ENCODE data around the gene PCDHGB6. TPM values are rescaled to one million over a fixed set of nuclear protein-coding genes. Genes with fewer than 3 reads are reported as not detected.
A peak's percentile ranks its signal among the peaks of the same experiment; 100 is the strongest.
"Not testable (repeated sequence)": the region's sequence is repeated elsewhere in the genome, so short reads cannot be mapped to it uniquely, and the experiment has no call there.

The PCDHGB6 gene
- total RNA-seq, 1 experiment from 2014 or later, result 6.0 TPM

- TF ChIP-seq, protein P1, sequence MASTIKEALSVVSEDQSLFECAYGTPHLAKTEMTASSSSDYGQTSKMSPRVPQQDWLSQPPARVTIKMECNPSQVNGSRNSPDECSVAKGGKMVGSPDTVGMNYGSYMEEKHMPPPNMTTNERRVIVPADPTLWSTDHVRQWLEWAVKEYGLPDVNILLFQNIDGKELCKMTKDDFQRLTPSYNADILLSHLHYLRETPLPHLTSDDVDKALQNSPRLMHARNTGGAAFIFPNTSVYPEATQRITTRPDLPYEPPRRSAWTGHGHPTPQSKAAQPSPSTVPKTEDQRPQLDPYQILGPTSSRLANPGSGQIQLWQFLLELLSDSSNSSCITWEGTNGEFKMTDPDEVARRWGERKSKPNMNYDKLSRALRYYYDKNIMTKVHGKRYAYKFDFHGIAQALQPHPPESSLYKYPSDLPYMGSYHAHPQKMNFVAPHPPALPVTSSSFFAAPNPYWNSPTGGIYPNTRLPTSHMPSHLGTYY (CRISPR knock-in tag; IDR thresholded peaks at IDR 0.05), result no peak
- TF ChIP-seq NR3C1 (CRISPR knock-in tag; conservative IDR thresholded peaks at IDR 0.05; ENCODE audit: low read depth) (no peak), EMX1 (CRISPR knock-in tag; IDR thresholded peaks at IDR 0.05) (no peak), ZBTB43 (CRISPR knock-in tag; IDR thresholded peaks at IDR 0.05) (no peak), STAT6 (CRISPR knock-in tag; conservative IDR thresholded peaks at IDR 0.05; ENCODE audit: low read depth) (no peak), NFATC4 (CRISPR knock-in tag; IDR thresholded peaks at IDR 0.05) (no peak), HMGA2 (CRISPR knock-in tag; IDR thresholded peaks at IDR 0.05) (no peak), CREB1 (CRISPR knock-in tag; IDR thresholded peaks at IDR 0.05) (no peak)
- TF ChIP-seq, protein P2, sequence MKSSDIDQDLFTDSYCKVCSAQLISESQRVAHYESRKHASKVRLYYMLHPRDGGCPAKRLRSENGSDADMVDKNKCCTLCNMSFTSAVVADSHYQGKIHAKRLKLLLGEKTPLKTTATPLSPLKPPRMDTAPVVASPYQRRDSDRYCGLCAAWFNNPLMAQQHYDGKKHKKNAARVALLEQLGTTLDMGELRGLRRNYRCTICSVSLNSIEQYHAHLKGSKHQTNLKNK (CRISPR knock-in tag; IDR thresholded peaks at IDR 0.05), result no peak
- TF ChIP-seq, protein P3, sequence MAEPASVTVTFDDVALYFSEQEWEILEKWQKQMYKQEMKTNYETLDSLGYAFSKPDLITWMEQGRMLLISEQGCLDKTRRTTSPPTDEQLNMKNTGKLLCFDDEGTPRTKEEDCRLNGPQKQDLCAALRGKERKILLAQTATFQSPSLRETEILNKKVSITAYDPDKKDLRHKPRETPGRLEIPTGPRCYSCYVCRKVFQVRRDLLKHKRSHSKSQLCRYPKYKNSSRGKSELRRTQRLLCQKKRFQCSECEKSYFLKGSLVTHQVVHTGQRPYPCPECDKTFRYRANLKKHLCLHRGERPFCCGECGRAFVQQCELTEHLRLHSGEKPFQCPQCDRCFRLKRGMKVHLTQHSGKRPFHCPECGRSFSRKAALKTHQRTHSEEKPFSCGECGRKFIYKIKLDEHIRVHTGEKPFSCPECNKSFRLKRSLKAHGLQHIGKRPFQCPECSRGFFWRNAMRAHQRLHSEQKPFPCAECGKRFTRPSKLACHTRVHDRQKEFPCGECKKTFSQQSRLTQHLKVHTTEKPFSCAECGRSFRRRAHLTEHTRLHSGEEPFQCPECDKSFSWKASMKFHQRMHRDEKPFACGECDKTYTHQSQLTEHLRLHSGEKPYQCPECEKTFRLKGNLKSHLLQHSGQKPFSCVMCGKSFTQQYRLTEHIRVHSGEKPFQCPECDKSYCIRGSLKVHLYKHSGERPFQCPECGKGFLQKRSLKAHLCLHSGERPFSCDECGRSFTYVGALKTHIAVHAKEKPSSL (CRISPR knock-in tag; conservative IDR thresholded peaks at IDR 0.05), result no peak
- TF ChIP-seq, protein P4, sequence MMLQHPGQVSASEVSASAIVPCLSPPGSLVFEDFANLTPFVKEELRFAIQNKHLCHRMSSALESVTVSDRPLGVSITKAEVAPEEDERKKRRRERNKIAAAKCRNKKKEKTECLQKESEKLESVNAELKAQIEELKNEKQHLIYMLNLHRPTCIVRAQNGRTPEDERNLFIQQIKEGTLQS (CRISPR knock-in tag; conservative IDR thresholded peaks at IDR 0.05), result no peak
- TF ChIP-seq, protein P5, sequence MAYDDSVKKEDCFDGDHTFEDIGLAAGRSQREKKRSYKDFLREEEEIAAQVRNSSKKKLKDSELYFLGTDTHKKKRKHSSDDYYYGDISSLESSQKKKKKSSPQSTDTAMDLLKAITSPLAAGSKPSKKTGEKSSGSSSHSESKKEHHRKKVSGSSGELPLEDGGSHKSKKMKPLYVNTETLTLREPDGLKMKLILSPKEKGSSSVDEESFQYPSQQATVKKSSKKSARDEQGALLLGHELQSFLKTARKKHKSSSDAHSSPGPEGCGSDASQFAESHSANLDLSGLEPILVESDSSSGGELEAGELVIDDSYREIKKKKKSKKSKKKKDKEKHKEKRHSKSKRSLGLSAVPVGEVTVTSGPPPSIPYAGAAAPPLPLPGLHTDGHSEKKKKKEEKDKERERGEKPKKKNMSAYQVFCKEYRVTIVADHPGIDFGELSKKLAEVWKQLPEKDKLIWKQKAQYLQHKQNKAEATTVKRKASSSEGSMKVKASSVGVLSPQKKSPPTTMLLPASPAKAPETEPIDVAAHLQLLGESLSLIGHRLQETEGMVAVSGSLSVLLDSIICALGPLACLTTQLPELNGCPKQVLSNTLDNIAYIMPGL (CRISPR knock-in tag; IDR thresholded peaks at IDR 0.05), result no peak
Measured at GRCh38 chr5:141374627-141375026, 33.2 kb upstream of the PCDHGB6 start (continued).

DNA sequence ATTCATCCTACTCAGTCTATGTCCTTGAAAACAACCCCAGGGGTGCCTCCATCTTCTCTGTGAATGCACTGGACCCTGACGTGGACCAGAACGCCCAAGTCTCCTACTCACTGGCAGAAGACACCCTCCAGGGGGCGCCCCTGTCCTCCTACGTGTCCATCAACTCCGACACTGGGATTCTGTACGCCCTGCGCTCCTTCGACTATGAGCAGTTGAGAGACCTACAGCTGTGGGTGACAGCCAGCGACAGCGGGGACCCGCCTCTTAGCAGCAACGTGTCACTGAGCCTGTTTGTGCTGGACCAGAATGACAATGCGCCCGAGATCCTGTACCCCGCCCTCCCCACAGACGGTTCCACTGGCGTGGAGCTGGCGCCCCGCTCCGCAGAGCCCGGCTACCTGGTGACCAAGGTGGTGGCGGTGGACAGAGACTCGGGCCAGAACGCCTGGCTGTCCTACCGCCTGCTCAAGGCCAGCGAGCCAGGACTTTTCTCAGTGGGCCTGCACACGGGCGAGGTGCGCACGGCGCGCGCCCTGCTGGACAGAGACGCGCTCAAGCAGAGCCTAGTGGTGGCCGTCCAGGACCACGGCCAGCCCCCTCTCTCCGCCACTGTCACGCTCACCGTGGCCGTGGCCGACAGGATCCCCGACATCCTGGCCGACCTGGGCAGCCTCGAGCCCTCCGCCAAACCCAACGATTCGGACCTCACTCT is 32.2 kb upstream of the PCDHGB6 start:
- H3K4me3 Mint-ChIP-seq; POLR2A ChIA-PET; DNase-seq (ENCODE audit: low spot score); H3K27ac Mint-ChIP-seq; H3K27me3 Mint-ChIP-seq (ENCODE audit: low read depth); H3K4me1 Mint-ChIP-seq: not testable (repeated sequence)
- ATAC-seq, result peak; percentile 41
- peaks cover 53% of the 10 kb centered on the region for H3K9me3 Mint-ChIP-seq
- CTCF ChIA-PET, result interaction anchor here (0.6 to 2.6 kb wide), 6 partner anchors 12 to 188 kb away, joined by 3 to 19 read pairs (median 6); partner anchors contain the start of genes PCDHGA10 and PCDHGB4
- peaks cover 54% of the 10 kb centered on the region for H3K36me3 Mint-ChIP-seq
- TF ChIP-seq, protein P6, sequence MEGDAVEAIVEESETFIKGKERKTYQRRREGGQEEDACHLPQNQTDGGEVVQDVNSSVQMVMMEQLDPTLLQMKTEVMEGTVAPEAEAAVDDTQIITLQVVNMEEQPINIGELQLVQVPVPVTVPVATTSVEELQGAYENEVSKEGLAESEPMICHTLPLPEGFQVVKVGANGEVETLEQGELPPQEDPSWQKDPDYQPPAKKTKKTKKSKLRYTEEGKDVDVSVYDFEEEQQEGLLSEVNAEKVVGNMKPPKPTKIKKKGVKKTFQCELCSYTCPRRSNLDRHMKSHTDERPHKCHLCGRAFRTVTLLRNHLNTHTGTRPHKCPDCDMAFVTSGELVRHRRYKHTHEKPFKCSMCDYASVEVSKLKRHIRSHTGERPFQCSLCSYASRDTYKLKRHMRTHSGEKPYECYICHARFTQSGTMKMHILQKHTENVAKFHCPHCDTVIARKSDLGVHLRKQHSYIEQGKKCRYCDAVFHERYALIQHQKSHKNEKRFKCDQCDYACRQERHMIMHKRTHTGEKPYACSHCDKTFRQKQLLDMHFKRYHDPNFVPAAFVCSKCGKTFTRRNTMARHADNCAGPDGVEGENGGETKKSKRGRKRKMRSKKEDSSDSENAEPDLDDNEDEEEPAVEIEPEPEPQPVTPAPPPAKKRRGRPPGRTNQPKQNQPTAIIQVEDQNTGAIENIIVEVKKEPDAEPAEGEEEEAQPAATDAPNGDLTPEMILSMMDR (IDR thresholded peaks at IDR 0.05), result 0 out of 2 replicates have a peak, but pooled peaks have one; percentile 21

Measured in WTC11 (cell line).